Erythroblast (primary cell): ENCODE results near the gene CDKN2A.

ENCODE experiments used
- GATA1 ChIP-seq: IDR thresholded peaks from 2 replicates; pipeline ENCODE4 v1.6.1; 2011; ENCODE audit warnings: low read depth, mild to moderate bottlenecking, control low read depth, low read length, moderate library complexity
- POLR2A ChIP-seq: IDR thresholded peaks from 2 replicates; pipeline ENCODE4 v1.6.1; 2011; ENCODE audit warnings: mild to moderate bottlenecking, low read length

DNA sequence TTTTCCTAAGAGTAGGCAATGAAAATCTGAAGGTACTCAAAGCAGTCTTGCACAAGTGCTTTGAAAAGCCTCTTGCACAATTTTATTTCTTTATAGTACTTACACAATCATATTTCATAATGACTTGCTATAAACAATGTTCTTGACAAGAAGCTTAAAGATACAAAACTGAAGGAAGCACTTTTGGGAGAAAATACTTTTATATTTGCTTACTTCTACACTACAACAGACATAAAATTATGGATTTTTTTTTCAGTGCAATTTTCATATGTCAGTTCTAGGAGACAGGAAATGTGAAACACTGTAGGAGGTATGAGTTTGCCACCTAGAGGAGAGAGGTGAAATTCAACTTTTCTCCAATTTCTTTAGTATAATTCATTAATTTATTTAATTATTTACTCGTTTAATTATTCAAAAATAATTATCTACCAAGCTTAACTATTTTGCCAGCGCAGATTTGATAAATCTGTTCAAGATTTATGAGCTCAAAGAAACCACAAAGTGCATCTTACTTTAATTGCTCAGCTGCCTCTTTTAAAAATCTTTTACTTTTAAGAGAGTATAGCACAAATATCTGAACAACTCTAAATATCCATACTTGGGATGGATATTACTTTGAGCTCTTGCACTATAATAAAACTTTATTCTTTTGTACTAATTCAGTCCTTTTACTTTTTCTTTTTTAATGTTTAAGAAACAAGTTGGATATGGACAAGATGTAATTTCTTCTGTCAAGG, 43.9 kb upstream of the CDKN2A start:
- TF ChIP-seq POLR2A (no peak), GATA1 (no peak)
